ENCODE results near the gene OTOS.

OTOS gene

DNA sequence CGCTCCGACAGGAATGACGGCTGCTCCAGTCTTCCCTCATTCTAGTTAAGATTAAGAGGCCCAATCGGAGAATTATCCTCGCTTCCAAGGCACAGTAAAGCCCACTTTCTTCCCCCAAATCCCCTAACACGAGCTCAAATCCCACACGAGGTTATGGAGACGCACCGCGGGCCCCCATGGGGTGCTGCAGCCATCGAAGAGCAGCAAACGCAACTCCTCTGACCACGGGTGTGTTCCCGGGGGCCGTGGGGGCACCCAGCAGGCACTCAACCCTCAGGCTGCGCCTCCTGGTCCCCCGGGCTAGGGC is 4.8 kb downstream of the OTOS start:
- no peak for DNase-seq

DNA sequence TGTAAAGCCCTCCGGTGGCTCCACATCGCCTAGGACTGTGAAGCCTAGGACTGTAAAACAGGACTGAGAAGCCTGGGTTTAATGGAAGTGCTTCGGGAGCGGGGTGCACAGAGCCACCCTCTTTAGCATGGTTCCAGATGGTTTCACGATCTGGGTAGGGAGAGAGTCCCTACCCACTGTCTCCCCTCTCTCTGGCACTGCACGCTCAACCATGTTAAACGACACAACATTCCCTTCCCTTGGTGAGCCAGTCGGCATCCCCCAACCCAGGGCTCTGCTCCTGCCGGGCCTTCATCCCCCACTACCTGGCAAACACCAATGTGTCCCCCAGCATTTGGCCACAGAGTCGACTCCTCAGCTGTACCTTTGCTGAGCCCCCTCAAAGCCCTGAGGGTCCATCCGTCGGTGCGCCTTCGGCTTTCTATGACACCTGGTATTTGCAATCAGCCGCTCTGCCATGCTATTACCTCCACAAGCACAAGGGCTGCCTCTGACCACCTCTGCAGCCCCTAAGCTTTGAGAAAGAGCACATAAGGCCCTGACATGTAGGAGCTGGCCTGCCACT is 5.4 kb downstream of the OTOS start:
- DNase-seq, result no peak

DNA sequence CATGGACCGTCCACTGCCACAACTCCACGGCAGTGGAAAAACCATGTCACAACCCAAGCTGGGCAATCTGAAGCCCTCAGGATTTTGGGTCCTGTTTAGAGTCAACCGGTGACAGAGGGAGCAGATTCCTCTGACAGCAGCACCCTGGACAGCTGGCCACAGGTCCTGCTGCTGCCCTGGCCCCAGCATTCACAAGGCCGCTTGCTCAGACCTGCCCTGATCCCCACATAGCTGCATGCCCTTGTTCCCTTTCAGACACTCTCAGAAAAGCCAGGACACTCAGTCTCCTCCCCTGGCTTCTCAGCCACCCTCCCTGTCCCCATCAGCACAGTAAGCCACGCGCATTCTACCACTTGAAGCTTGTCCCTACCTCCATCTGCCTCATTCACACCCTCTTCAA is 6.0 kb downstream of the OTOS start:
- DNase-seq, result no peak

DNA sequence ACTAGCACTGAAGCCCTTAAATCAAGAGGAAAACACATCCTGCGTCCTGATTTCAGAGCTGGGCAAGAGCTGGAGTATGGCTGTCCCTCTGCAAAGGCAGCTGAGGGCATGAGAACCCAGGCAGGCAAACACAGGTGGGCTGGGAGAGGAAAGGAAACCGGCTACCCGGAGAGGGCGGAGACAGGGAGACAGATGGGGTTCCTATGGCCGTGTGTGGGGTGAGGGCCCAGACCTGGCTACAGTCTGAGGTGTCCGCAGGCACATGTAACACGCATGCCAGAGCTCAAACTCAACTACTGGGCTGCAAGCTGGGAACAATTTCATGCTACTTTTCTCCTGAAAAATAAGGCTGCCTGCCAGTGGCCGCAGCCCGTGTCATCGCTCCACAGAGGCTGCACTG is 7.1 kb downstream of the OTOS start:
- DNase-seq, result no peak

DNA sequence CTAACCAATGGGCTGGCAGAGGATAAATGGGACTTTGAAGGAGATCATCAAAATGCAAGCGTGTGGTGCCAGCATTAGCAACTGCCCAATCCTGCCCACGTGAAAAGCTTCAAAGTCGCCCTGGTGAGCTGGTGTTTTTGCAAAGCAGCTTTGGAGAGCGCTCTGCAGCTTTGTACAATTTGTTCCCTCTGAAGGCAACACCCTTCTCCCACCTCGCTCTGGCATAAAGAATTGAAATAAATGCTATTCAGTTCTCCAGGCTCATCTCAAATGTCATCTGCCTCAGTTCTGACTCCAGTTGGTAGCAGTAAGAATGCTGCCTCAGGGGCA is 7.8 kb downstream of the OTOS start:
- no peak for DNase-seq

DNA sequence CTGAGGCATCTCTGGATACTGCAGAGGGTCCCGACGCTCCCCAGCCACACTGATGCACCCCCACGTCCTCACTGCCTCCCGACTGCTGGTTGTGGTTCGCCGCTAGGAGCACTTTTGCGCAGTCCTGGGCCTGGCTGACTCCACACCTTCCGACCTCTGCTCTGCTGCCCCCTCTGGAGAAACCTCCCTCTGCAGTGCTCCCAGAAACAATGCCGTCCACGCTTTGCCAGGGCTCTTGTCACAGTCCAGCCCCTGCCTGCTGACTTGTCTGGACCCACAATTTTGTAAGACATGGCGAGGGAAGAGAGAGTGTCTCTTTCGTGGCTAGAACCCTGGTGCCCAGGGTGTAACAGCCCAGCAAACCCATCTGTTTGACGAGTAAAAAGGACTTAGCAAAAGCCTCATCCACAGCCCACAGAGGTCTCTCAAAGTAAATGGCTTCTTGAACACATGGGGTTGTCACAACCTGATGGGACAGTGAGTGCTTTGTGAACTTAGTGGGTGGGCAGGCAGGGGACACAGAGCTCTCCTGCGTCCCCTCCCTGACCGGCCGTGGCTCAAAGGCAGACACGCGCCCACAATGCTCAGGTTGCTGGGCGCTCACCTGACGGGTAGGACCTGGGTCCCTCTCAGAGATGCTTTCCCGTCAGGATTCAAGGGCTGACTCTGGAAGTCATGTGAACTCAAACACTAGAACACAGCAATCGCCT is 8.4 kb downstream of the OTOS start:
- no peak for DNase-seq

DNA sequence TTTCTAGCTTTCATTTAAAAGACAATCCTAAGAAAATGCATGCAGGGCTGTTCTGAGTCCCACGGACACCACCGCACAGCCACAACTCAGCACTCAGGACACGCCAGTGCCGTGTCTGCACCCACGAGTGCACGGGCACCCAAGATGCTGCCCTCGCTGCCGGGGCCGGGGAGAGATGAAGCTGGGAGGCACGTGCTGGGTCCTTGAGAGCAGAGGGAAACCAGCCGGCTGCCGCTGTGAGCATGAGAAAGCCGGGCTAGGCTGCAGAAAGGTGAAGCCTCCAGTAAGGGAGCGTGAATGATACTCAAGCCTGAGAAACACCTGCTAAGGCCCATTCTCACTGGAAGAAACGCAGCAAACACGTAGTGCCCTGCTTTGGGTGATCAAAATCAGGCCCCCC is 9.2 kb downstream of the OTOS start:
- no peak for DNase-seq

DNA sequence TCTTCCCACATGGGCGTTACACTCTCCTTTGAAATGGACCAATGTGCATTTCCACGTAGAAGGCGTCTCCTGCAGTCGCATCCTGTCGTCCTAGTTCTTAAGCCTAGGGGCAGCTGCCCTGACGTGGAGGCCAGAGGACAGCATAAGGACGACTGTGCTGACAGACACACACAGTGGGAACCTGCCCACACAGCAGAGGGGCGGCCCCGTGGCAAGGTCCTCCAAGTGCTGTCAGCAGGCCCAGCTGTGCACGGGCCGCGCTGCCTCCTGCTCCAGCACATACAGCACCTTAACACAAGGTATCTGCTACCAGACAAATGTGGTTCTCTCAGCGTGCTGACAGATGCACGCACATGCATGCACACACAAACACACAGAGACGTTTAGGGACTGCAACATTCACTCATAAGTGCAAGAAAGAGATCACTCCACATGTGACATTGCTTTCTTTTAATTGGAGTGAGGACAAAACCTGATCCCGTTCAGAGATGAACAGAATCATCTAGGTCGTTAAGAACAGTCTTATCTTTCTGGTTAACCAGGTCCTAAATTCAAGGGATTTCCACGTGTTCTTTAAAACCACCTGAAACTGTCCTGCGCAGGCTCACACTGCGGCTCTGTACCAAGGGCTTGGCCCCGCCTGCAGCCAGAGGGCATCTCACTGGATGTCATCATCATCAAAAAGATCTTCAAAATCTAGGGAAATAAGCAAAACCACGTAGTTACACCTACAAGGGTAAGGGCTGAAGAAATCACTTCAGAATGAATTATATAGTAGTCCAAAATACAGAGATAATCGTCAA is 9.9 kb downstream of the OTOS start:
- no peak for DNase-seq

DNA sequence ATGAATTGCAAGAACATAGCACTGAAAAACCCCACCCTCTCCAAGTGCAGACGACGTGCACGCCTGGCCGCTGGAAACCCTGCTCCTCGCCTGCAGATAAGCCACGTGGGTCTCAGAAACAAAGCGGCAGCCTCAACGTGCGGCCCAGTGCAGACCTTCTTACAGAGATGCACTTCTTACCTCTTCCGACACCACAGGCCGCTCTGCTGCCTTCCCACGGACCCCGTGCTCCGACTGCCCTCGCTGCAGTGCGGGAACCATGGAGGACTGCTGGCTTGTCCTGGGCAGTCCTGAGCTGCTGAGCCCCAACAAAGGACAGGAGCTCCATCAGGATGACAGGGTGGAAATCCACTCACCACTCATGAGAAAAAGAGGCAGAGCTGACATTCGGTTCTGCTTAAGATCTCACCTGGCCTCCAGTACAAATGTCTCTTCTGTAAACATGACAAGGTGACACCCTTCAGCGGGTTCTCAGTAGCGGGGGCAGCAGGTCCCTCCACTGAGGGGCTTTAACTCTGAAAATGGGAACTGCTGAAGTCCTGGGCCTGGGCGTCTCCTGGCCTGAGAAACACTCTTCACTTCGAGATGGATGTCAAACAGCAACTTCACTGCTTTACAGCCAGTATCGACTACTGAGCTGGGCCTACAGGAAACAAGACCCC is 10.6 kb downstream of the OTOS start:
- no peak for DNase-seq

DNA sequence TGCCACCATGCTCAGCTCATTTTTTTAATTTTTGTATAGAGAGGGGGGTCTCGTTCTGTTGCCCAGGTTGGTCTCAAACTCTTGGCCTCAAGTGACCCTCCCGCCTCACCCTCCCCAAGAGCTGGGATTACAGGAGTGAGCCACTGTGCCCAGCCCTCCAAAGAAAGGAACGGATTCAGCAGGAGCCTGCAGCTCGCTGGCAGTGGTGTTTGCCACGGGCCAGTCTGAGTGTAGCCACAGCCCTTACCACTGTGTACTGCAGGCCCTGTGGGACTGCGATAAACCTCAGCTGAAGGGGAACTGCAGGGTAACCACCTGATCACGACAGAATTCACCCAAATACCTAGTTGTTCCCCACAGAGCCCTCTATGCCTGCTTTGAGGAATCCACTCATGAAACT is 11.1 kb downstream of the OTOS start:
- no peak for DNase-seq

DNA sequence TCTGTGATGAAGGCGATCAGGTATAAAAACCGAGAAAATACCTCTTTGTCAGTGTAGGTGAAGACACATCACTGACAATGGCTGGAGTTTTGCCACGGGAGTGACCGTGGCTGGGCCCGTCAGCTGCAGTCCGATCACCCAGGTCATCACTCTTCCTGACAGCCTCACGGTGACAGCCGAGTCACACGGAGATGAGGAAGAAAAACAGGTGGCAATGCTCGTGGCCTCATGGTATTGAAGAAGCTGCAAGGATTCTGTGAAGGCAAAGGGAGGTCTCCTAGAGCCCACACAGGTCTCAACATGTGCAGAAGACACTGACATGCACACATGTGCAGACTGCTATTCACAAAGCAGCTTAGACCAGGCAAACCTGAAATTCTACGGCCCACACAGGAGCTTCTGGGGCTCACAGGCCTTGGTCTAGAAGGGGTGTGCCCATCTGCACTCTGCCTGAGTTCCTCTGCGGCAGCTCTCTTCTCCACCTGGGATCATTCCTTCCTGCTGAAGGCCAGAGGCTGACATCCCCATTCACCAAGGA is 11.8 kb downstream of the OTOS start:
- no peak for DNase-seq

DNA sequence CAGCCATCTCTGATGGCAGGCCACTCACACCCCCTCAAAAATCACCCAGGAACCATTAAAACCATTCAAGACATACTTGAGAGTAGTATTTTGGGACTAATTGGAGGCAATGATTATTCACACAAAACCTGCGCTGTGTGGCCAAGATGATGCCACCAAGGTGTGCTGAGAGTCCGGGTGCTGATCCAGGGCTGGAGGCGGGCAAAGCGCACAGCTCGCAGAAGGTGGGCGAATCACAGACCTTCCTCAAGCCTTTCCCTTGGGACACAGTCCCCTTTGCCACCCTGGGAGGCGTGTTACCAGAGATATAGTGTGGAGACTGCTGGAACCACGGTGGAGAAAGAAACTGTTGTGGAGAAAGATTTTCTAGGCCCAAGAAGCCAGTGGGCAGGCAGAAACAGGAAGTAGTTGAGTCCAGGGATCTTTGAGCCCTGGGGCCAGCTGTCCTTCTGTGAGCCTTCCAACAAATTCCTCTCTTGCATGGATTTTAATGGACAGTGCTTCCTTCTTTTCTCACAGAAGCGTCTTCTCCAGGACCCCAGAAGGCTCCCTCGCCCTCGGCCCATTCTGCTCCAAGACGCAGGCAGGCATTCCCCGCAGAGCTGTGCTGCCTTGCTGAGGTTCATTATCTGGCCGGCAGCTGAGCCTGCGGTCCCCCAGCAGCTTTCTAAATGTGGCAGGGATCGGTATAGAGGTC is 12.4 kb downstream of the OTOS start:
- no peak for DNase-seq

DNA sequence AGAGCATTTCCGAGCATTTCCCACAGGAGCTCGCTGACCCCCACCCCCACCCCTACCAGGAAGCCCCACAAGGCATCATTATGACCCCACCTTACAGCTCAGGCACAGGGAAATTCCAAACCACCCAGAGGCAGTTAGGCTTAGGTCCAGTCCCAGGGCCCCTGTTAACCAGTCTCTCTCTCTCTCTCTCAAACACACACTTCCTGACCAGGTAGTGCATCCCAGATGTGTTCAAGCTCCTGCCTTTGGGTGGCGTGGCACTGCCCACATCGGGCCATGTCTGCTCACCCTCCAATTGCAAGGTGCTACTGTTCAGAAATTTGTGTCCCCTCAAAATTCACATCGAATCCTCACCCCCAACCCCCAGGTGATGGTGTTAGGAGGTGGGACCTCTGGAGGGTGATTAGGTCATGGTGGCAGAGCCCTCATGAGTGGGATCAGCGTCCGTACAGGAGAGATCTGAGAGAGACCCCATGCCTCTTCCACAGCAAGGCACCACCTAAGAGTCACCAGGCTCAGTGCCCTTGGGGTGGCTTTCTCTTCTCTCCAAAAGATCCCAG is 13.2 kb downstream of the OTOS start:
- DNase-seq, result no peak

DNA sequence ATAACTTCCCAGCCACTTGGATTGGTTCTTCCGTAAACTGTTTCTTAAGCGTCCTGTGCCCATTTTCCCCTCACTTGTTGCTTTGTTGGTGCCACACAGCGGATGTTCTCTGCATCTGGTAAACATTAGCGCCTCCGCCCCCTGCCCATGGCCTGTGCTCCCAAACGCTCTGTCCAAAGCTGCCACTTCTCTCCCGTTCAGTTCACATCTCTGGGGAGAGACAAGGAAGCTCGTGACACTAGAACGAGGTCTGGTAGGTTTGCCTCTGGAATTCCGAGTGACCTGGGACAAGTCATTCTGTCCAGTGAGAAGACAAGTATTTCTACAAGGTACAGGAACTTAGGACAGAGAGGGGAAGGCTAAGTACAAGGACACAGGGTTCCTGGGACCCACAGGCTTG is 13.7 kb downstream of the OTOS start:
- DNase-seq, result no peak

DNA sequence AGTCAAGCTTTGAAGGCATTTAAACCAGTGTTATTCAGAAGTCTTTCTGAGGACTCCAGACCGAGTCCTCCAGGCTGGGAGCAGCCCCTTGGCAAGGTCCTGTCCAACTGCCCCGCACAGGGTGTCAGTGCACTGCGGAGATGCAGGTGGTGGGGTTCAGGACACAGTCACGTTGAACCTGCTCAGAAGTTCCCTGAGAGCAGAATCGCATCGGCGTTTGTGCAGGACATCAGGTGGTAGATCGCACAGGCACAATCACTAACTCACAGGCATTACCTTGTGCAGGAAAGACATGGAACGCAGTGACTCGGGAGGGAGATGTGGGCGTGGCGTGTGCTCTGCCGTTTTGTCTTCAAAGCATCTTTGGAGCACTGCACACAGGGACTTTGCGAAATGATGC is 14.7 kb downstream of the OTOS start:
- DNase-seq, result no peak

DNA sequence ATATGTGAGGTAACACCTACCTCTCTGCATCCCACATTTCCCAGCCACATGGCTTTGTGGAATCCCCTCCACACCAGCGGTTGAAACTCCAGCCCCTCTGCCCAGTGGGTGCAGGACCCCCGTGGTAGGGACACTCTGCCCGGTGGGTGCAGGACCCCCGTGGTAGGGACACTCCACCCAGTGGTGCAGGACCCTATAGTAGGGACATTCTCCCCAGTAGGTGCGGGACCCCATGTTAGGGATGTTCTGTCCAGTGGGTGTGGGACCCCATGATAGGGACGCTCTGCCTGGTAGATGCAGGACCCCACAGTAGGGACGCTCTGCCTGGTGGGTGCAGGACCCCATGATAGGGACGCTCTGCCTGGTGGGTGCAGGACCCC is 15.8 kb downstream of the OTOS start:
- no peak for DNase-seq

DNA sequence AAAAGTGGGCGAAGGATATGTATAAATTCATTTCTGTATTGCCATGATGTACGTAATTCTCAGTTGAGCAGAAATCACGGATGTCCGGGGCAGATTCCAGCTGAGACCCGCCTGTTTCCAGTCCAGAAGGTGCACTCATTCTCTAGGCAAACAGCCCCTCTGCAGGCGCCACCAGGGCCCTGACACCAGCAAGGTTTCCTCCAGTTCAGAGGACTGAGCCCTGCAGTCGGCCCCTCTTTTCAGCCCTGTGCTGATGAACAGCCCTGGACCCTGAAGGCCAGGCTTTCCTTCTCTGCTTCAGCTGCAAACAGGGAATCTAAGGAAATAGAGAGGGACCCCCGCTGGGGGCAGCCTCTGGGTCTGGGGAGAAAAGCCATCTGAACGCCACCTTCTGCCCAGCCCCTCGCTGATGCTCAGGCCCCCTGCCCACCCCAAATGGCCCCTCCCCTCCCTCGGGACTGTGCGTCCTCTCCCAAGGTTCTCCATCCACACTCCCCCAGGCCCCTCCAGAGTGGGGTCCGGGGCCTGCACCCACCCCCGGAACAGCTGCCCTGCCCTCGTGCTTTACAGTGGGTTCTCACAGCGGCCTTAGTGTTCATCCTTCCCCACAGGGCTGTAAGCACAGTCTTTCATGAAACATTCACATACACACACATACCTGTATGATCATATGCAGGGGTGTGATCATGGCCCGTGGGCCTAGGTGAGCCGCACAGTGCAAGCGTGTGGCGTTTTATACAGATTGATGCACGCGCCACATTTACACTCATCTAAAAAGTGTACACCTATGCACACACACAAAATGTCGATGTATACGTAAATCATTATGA is 16.4 kb downstream of the OTOS start:
- DNase-seq, result no peak

DNA sequence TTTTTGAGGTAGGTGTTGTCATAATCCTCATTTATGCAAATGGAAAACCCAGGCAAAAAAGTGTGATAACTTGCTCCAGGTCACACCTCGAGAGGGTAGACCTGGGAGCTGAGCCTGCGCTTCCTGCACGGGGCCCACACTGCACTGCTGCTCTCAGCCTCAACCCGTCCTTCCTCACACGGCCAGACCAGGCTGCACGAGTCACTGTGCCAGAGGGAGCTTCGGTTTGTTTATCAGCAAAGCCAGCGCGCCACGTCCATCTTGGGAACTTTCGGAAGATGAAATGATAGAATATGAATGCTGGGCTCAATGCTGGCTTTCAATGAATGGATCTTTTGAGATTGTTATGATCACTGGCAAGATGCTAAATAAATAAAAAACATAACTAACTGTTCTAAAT is 18.8 kb downstream of the OTOS start:
- no peak for DNase-seq

DNA sequence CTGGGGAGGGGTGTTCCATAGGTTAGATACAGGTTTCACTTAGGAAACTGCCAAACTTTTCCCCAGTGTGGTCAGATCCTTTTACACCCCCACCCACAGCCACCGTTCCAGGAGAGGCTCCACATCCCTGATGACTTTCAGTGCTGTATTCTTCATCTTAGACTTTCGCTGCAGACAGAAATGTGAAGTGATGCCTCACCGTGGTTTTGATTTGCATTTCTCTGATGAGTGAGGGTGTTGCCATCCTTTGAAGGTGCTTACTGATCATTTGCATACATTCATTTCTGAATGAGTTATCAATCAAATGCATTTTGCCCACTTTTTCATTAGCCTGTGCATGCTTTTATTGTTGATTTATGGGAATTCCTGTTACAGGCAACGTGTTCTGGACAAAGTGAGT is 19.3 kb downstream of the OTOS start:
- no peak for DNase-seq

DNA sequence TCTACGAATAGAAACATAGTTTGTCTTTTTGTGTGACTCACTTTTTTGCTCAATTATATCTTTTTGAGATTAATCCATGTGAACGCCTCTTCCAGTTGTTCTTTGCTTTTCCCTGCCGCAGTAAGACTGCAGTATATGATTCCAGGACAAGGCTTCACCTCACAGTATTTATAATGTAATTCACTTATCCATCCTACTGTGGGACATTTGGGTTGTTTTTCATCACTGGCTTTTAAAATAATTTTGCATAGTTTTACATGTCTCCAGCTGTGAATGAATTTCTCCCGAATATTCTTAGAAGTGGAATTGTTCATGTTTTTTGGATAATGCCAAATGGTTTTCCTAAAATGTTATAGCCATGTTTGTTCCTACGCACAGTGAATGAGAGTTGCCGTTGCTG is 26.2 kb downstream of the OTOS start:
- no peak for DNase-seq

DNA sequence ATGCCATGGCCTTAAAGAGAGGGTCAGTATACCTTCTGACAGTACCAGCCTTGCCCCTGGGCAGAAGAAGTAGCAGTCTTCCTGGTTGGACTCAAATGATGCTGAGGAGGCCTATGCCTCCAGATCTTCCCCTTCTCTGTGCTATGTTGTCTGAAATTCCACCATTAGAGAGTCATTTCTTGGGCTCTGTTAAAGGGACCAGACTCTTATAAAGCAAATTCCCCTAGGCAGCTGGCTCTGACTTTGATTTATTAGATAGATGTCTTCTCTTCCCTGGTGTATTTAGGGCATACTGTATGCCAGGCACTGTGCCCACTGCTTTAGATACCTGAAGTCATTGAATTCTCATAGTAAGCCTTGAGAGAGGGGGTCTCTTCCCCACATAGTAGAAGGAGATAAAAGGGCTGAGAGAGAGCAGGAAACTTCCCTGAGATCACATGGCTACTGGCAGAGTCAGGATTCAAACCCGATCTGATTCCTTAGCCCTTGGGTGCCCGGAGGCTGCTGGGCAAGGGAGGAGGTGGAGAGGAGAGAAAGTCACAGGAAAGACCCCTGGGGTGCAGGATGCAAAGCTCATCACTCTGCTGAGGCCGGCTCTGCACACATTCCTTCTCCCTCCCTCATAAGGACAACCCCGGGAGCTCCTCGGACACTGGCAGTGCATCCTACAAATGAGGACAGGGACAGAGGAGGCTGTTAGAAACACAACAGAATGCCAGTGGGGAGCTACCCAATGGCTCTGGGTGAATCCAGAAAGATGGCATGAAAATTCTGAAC is 27.4 kb downstream of the OTOS start:
- no peak for DNase-seq
